Measurements from ENCODE around the gene CST4. TPM values are rescaled to one million over a fixed set of nuclear protein-coding genes. Genes with fewer than 3 reads are reported as not detected.
A peak's percentile ranks its signal among the peaks of the same experiment; 100 is the strongest.
"Not testable (repeated sequence)": the region's sequence is repeated elsewhere in the genome, so short reads cannot be mapped to it uniquely, and the experiment has no call there.

Gene CST4
- total RNA-seq, 1 donor from 2014 or later, result not detected

DNA sequence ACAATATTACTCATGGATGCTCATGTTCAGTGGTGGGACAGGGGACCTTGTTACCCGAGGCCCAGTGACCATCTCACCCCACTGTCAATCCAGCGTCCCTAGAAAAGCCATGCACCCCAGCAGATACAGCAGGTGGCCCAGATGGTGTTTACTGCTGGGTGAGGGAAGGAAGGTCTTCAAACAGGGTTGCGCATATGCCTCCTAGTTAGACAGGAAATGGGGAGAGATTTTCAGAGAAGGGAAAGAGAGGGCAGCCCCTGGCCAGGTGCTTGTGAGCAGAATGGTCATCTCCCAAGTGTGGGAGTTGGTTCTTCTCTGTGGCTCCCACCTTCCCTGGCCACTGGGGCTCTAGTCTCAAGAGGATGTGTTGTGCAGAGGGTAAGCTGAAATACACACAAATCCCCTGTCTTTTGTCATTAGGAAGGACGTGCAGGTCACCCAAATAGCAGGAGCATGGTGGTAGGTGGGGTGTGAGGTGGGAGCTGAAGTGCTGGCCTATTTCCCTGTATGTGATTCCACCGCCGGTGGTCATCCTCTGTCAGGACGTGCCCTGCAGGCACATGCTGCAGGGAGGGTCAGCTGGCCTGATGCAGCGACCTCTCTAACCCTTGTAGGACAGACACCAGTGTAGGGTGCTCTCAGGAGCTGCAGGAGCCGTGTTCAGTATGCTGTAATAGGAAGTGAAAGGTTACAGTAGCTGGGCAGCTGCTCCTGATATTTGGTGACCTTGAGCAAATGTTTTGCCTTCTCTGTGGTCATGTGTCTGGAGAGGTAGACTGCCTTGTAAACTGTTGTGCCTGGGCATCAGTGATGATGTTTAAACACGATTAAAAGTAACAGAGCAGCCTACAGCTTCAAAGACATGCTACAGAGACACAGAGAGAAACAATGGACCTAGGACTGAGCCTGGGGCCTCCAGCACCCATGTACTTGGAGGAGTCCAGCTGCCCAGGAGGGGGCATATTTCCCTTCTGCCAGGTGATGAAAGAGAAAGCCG lies 47.9 kb downstream of the CST4 start:
- DNase-seq, result no peak

DNA sequence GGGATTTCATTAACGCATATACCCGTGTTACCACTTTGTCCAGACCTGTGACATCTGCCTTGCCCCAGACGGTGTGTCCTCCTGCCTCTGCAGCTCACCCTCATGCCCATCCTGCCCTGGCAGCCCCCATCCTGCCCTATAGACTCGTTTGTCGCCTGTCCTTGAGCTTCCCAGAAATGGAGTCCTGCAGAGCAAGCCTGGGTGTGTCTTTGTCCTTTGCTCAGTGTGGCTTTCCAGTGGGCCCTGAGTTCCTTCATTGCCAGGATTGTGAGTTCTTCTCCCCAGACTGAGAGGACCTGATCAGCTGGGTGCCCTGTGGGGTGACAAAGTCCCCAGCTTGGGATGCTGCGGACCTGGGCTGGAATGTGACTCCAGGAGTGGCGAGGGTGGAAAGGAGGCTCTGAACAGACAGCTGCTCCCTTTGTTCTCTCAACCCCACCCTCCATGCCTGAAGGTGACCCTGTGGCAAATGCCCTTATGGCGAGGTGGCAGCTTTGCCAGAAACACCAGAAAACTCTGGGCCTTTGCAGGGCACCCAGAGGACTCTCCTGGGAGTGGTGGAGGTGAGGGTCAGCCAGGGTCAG lies 48.7 kb downstream of the CST4 start:
- DNase-seq, result no peak

DNA sequence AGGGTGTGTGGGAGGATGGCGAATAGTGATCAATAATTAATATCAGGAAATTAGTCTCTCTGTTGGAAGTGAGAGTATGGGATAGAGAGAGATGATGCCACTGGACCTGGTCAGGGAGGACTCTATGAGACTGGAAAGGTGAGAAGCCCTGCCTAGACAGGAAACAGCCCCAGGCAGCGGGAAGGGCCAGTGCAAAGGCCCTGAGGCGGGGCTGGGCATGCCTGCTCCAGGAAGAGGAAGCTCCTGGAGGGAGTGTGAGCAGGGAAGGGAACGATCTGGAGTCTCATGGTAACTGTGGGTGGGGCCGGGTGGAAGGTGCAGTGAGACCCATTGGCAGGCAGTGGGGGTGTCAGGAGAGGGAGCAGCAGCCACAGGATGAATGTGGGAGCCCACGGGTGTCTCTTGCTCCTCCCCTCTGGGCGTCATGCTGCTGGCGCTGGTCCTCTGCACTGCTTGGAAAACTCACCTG lies 49.3 kb downstream of the CST4 start:
- DNase-seq, result no peak

DNA sequence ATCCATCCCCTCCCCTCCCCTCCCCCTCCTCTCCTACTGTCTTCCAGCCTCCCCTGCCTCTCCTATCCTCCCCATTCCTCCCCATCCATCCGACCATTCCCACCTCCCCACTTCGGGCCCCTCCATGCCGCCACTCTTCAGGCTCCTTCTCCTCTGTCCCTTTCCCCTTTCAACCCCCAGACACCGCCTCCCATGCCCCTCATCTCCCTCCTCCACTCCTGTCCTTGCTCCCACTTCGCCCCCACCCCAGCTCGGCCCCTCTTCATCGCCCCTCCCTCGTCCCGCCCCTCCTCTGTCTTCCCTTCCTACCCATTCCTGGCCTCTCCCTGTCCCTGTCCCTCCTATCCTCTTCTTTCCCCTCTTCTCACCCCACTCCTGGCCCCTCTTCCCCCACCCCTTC lies 50.5 kb downstream of the CST4 start:
- no peak for DNase-seq

DNA sequence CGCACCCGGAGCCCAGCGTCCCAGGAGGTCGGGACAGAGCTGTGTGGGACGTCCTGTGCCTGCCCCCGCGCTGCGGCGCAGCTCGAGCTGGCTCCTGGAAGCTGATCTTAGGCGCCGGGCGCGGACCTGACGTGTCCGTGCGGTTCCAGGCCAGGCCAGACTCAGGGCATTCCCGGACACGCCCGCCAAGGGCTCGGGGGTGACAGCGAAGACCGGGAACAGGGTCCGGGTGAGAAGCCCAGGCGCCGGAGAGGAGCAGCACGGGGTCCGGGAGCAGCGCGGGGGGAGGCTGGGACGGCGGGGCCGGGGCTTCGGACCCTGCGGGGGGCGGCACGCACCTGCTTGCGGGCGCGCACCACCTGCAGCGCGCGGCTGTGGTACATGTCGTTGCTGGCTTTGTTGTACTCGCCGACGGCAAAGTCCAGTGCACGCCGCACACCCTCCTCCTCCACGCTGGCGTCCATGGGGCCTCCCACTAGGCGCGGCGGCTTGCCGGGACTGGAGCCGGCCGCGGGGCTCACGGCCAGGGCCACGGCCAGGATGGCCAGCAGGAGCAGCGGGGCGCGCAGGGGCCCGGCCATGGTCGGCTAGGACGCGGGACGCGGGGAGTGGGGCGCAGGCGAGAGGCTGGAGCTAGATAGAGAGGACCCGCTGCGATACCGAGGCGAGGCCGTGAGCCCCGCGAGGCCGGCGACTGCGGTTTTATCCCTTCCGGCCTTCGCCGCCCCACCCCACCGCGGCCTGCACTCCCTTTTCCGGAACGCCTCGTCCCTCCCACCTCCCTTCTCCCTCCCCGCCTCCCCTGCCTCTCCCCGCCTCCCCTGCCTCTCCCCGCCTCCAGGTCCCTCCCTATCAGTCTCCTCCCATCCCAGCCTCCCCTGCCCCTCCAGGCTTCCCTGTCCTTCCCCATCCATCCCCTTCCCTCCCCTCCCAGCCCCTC lies 51.3 kb downstream of the CST4 start, which contains the start of gene CST3:
CST3 (minus strand) TSS at position 674 of the 940 bp plus-strand sequence; CDS start at position 581, 93 bp downstream.
- peak; percentile 89 for DNase-seq

DNA sequence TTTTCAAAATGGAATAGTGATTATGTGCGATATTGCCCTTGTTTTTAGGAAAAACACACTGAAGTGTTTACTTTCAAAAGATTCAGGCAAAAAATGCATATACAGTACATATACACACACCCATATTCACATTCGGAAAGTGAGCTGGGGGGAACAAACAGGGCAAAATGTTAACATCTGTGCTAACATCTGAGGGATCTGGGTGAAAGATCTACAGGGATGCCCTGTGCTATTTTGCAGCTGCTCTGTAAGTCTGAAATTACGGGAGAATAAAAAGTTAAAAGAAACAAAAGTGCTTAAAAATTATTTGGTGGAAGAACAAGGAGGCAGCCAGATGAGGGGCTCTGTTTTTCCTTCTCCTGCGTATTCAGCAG lies 51.9 kb downstream of the CST4 start:
- no peak for DNase-seq

DNA sequence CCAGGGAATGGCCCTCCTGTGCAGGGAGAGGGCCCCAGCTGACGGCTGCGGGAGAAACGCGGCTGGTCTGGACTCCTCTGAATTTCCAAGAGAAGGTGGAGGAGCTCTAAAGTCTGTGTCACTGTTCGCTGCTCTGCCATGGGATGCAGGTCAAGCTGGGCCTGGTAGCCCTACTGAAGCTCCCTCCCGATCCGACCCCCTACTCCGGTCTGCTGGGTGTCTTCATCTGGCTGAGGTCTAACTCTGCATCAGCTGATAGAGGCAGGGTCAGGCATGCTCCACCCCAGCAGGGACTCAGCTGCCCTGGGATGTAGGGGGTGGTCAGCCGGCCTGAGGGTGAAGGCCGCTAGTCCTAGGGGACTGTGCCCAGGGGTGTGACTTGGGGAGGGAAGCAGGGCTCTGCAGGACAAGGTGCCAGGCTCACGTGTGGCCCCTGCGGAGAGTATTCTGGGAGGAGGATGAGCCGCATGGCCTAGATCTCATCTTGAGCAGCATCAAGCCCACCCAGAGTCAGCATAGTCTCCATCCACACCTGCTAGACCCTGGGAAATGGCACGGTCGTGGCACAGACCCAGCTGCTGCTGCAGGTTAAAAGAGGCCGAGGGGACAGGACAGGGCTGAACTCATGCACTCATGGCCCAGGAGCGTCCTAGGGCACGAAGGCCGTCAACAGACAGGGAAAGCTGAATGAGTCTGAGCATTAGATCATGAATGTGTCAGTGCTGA lies 52.5 kb downstream of the CST4 start:
- peak; percentile 16 for DNase-seq

DNA sequence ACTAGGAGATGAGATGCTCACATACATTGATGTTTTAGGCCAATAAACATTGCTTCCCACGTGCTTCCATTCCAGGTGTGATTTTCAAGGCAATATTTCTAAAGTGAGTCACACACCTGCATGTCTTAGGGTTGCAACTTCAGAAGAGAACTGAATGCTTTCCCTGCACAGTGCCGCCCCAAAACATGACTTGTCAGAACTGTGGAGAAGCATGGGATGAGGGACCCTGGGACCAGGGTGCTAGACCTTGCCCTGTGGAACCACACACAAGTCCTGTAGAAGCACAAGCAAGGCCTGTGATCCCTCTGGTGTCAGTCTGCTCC lies 53.1 kb downstream of the CST4 start:
- DNase-seq, result not testable (repeated sequence)

Other genes starting within 250 kb of the CST4 start
- gene CSTL1, start 249.4 kb downstream of the CST4 start, total RNA-seq, result not detected in 2 replicates
- not detected in 2 replicates for gene CST11, start 236.2 kb downstream of the CST4 start, total RNA-seq
- not detected in 2 replicates for gene CST8, start 197.9 kb downstream of the CST4 start, total RNA-seq
- gene CST9L, start 120.6 kb downstream of the CST4 start, total RNA-seq, result not detected in 2 replicates
- not detected in 2 replicates for gene CST9, start 83.1 kb downstream of the CST4 start, total RNA-seq
- 268 and 284 TPM in 2 replicates for gene CST3, start 51.1 kb downstream of the CST4 start, total RNA-seq
- 0.19 TPM in 1 of 2 replicates, not detected in the other for gene CST1, start 61.9 kb upstream of the CST4 start, total RNA-seq
- not detected in 2 replicates for gene CST2, start 137.7 kb upstream of the CST4 start, total RNA-seq
- not detected in 2 replicates for gene CST5, start 190.7 kb upstream of the CST4 start, total RNA-seq

All from dermis blood vessel endothelial cell (primary cell).